CD4-positive, alpha-beta memory T cell (primary cell): ENCODE results near the gene CEP63. TPM values are rescaled to one million over a fixed set of nuclear protein-coding genes. Genes with fewer than 3 reads are reported as not detected.
A peak's percentile ranks its signal among the peaks of the same experiment; 100 is the strongest.

Source experiments
- CTCF ChIA-PET: fragments of 350-600 bp; sonication (Branson Sonifier 250); formaldehyde crosslinking; loops from one replicate; lab custom pipeline; 2021; ENCODE audit warnings: inconsistent platforms; ENCODE audit not compliant: partially characterized antibody; lab: Charles Lee
- POLR2A ChIA-PET: fragments of 350-600 bp; sonication (Branson Sonifier 250); formaldehyde crosslinking; loops from one replicate; lab custom pipeline; 2021; ENCODE audit not compliant: partially characterized antibody; lab: Charles Lee
- DNase-seq, 5 donors: peaks; one replicate each; pipeline versions ENCODE4 v3.0.0 to v3.0.0-alpha.2; 2020 to 2022; ENCODE audit warnings: mixed read lengths in 1 of 5
- H3K27ac ChIP-seq: one replicate; pipeline ENCODE4 v1.7.0; 2013; ENCODE audit warnings: low read depth, low read length
- H3K27me3 ChIP-seq: 2 replicates; pipeline ENCODE4 v1.7.0; 2013; ENCODE audit warnings: mild to moderate bottlenecking, low read length, moderate library complexity; ENCODE audit not compliant: insufficient read depth
- H3K36me3 ChIP-seq: 2 replicates; pipeline ENCODE4 v1.7.0; 2013; ENCODE audit warnings: mild to moderate bottlenecking, low read length, moderate library complexity; ENCODE audit not compliant: insufficient read depth
- H3K4me1 ChIP-seq: 2 replicates; pipeline ENCODE4 v1.7.0; 2013; ENCODE audit warnings: mild to moderate bottlenecking, low read length, moderate library complexity; ENCODE audit not compliant: insufficient read depth
- H3K4me3 ChIP-seq, 2 donors: one replicate each; pipeline ENCODE4 v1.7.0; 2013; ENCODE audit warnings: low read length in 2 of 2, mild to moderate bottlenecking in 1 of 2
- H3K9me3 ChIP-seq, 2 donors: one replicate each; pipeline ENCODE4 v1.7.0; 2013; ENCODE audit warnings: low read length in 2 of 2, control low read depth in 1 of 2; ENCODE audit not compliant: control insufficient read depth in 1 of 2
- H3K27ac Mint-ChIP-seq, 7 donors: one replicate each; pipeline ENCODE4 v1.8.0; 2020 to 2021; ENCODE audit warnings: mixed read lengths in 7 of 7, mild to moderate bottlenecking in 6 of 7, inconsistent platforms in 3 of 7, moderate library complexity in 3 of 7
- H3K27me3 Mint-ChIP-seq, 2 donors: one replicate each; pipeline ENCODE4 v1.8.0; 2020 to 2021; ENCODE audit warnings: mixed read lengths in 2 of 2
- H3K36me3 Mint-ChIP-seq, 2 donors: one replicate each; pipeline ENCODE4 v1.8.0; 2020 to 2021; ENCODE audit warnings: mixed read lengths in 2 of 2, inconsistent platforms in 1 of 2, mild to moderate bottlenecking in 1 of 2
- H3K4me1 Mint-ChIP-seq, 4 donors: one replicate each; pipeline ENCODE4 v1.8.0; 2020 to 2021; ENCODE audit warnings: mixed read lengths in 4 of 4, mild to moderate bottlenecking in 1 of 4
- H3K4me3 Mint-ChIP-seq, 8 donors: one replicate each; pipeline ENCODE4 v1.8.0; 2020 to 2021; ENCODE audit warnings: mixed read lengths in 8 of 8, mild to moderate bottlenecking in 7 of 8, moderate library complexity in 6 of 8, inconsistent platforms in 3 of 8
- H3K9me3 Mint-ChIP-seq, 8 donors: one replicate each; pipeline ENCODE4 v1.8.0; 2020 to 2021; ENCODE audit warnings: mixed read lengths in 8 of 8, mild to moderate bottlenecking in 5 of 8, inconsistent platforms in 3 of 8, moderate library complexity in 1 of 8
- intact Hi-C: fragments of 100-400 bp; cut with micrococcal nuclease; formaldehyde crosslinking; loops from one replicate; pipeline ENCODE4 v1.15.1; 2023
- polyA plus RNA-seq, 2 donors: library from polyadenylated mRNA; unstranded; fragments of 300-500 nt; fragmentation: Illumina TruSeq; gene quantifications; one replicate each; pipeline ENCODE4 v1.2.3, GENCODE V29; 2021
- total RNA-seq, 2 experiments: library from RNA; stranded (reverse); gene quantifications; one replicate each; pipeline ENCODE4 v1.2.3, GENCODE V29; 2021

The CEP63 gene
- total and polyA plus RNA-seq, 4 experiments from 2014 or later: 12.8 to 40.1 (median 25.6) TPM

DNA sequence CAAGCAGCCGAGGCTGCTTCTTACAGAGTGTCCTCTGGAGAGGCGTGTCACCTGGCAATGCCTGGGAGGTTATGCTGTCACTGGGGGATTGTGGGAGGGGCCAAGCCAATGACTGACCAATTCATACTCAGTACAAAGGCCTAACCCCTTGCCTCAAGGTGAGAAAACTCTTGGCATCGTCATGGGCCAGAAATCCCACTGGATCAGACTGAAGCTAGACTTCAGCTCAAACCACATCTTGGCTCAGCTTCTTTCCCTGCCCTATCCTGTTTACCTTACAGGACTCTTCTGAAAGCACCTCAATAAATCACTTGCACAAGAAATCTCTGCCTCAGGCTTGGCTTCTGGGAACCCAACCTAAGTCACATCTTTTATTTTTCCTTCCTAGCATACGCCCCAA is 9.6 kb upstream of the CEP63 start:
- POLR2A ChIA-PET: interaction anchor here (5.0 kb wide), 1 partner anchor 9 kb away, joined by 31 read pairs; the partner anchor contains the start of genes ANAPC13 and CEP63
- H3K9me3 Mint-ChIP-seq: no peaks in the 10 kb centered on the region
- Histone ChIP-seq H3K27me3 (no peaks in the 10 kb centered on the region), H3K9me3 (no peaks in the 10 kb centered on the region), H3K36me3 (peaks cover 34% of the 10 kb centered on the region), H3K4me1 (no peaks in the 10 kb centered on the region), H3K27ac (no peak overlapping the region), H3K4me3 (no peak overlapping the region)
- intact Hi-C loops: loop anchor here (10.0 kb wide), 1 partner anchor 112 kb away; no protein-coding TSS in a partner anchor
- peak overlapping the region in 1 of 7 donors; percentile 23 for H3K27ac Mint-ChIP-seq
- no peaks in the 10 kb centered on the region for H3K27me3 Mint-ChIP-seq
- no peak for DNase-seq
- peaks cover 0 to 7% (median 4%) of the 10 kb centered on the region in 4 donors for H3K4me1 Mint-ChIP-seq
- H3K36me3 Mint-ChIP-seq: peaks cover 27 to 51% of the 10 kb centered on the region in 2 donors
- H3K4me3 Mint-ChIP-seq: no peak overlapping the region
- CTCF ChIA-PET: interaction anchor here (1.0 to 8.7 kb wide), 12 partner anchors 9 to 277 kb away, joined by 3 to 132 read pairs (median 7); partner anchors contain the start of genes ANAPC13, CEP63 and RYK

DNA sequence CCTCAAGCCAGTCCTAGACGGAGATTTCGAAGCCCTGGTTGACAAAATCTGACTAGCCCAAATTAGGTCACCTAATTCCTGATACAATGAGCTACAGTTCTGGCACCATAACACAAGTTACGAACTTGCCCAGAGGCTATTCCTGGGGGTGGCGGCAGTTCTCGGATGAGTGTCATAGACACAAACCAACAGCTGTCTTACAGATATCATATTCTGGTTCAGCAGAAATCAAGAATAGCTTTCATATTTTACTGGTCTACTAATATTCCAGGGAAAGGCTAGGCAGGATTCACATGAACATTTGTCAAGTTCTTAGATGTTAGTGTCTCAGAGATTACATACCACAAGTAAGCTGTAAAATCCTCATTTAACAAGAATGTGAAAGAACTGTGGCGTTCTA is 8.9 kb upstream of the CEP63 start:
- intact Hi-C loops: loop anchor here (10.0 kb wide), 1 partner anchor 112 kb away; no protein-coding TSS in a partner anchor
- Histone ChIP-seq H3K9me3 (no peaks in the 10 kb centered on the region), H3K4me3 (no peak overlapping the region), H3K36me3 (peaks cover 40% of the 10 kb centered on the region), H3K27me3 (no peaks in the 10 kb centered on the region), H3K27ac (no peak overlapping the region), H3K4me1 (no peaks in the 10 kb centered on the region)
- Mint-ChIP-seq H3K27ac (peak overlapping the region in 1 of 7 donors; percentile 22), H3K27me3 (no peaks in the 10 kb centered on the region), H3K36me3 (peaks cover 32 to 56% of the 10 kb centered on the region in 2 donors), H3K4me3 (no peak overlapping the region), H3K4me1 (peaks cover 0 to 7% (median 4%) of the 10 kb centered on the region in 4 donors), H3K9me3 (no peaks in the 10 kb centered on the region)
- CTCF ChIA-PET: interaction anchor here (1.1 to 8.7 kb wide), 11 partner anchors 8 to 278 kb away, joined by 3 to 132 read pairs (median 8); partner anchors contain the start of genes ANAPC13 and CEP63
- no peak for DNase-seq
- POLR2A ChIA-PET: interaction anchor here (5.0 kb wide), 1 partner anchor 9 kb away, joined by 31 read pairs; the partner anchor contains the start of genes ANAPC13 and CEP63

DNA sequence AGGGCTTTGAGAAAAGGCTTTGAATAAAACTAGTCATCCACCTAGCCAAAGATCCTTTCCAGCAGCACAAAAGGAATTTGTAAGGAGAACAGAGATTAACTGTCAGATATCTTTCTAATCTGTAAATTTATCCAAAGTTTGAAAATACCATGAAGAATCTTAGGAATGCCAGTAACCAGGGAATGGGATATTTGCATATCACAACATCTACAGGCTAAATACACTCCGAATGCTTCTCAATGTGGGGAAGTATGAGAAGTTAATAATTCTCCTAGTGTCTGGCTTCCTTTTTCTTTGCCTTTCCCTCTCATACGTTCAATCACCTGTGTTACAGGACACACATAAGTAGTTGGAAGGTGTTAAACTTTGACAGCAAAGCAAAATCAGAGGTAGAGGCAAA is 7.9 kb upstream of the CEP63 start:
- POLR2A ChIA-PET: no interaction called here
- H3K9me3 ChIP-seq: no peaks in the 10 kb centered on the region
- no peak overlapping the region for H3K27ac ChIP-seq
- no peaks in the 10 kb centered on the region for H3K27me3 ChIP-seq
- H3K27me3 Mint-ChIP-seq: no peaks in the 10 kb centered on the region
- intact Hi-C loops: loop anchor here (10.0 kb wide), 1 partner anchor 113 kb away; no protein-coding TSS in a partner anchor
- H3K36me3 Mint-ChIP-seq: peaks cover 39 to 63% of the 10 kb centered on the region in 2 donors
- no peak for DNase-seq
- H3K36me3 ChIP-seq: peaks cover 47% of the 10 kb centered on the region
- CTCF ChIA-PET: interaction anchor here (1.0 to 8.7 kb wide), 10 partner anchors 7 to 266 kb away, joined by 3 to 132 read pairs (median 7); partner anchors contain the start of genes ANAPC13 and CEP63
- H3K4me1 ChIP-seq: no peaks in the 10 kb centered on the region
- peaks cover 6 to 10% (median 8%) of the 10 kb centered on the region in 4 donors for H3K4me1 Mint-ChIP-seq
- no peak overlapping the region for H3K4me3 ChIP-seq
- no peaks in the 10 kb centered on the region for H3K9me3 Mint-ChIP-seq
- no peak overlapping the region for H3K27ac Mint-ChIP-seq
- no peak overlapping the region for H3K4me3 Mint-ChIP-seq

DNA sequence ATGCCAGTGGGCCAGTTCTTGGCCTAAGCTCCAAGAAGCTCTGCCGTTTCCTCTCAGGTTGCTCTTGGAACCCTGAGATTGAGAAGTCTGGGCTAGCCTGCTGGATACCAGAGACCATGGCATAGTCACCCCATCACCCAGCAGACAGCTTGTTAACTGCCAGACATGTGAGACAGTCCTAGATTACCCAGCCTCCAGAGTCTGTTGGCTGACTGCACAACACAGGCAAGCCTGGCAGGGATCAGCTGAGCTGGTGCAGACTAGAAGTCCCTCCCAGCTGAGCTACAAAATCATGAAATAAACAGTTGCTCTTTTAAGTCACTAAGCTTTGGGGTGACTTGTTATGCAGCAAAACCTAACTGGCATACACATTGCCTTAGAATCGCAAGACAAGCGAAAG is 5.3 kb upstream of the CEP63 start:
- no peak for DNase-seq
- Histone ChIP-seq H3K4me1 (peaks cover 20% of the 10 kb centered on the region), H3K4me3 (no peak overlapping the region), H3K36me3 (peaks cover 47% of the 10 kb centered on the region), H3K27me3 (no peaks in the 10 kb centered on the region), H3K27ac (no peak overlapping the region), H3K9me3 (no peaks in the 10 kb centered on the region)
- Mint-ChIP-seq H3K27ac (no peak overlapping the region), H3K9me3 (peaks cover 0 to 6% (median 0%) of the 10 kb centered on the region in 8 donors), H3K27me3 (no peaks in the 10 kb centered on the region), H3K4me1 (peaks cover 15 to 31% (median 23%) of the 10 kb centered on the region in 4 donors), H3K4me3 (no peak overlapping the region), H3K36me3 (peaks cover 36 to 74% of the 10 kb centered on the region in 2 donors)
- POLR2A ChIA-PET: no interaction called here
- intact Hi-C loops: loop anchor here (10.0 kb wide), 1 partner anchor 1816 kb away; the partner anchor contains the start of gene UBA5
- CTCF ChIA-PET: interaction anchor here (1.0 to 1.5 kb wide), 5 partner anchors 8 to 267 kb away, joined by 3 to 9 read pairs (median 4); no protein-coding TSS in a partner anchor

DNA sequence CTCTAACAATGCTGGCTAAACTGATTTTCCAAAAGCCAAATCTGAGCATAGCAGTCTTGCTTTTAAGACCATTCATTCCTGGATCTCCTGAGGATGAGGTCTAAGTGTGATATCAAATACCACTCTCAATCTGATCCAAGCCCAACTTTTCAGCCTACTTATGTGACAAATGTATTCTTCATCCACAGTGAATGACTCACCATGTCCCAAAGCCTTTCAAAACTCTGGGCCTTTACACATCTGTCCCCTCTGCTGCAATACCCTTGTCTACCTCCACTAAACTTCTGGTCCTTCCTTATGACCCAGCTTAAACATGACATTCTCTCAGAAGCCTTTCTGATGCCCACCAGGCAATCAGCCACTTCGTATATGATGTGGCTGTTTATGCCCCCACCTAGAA is 4.7 kb upstream of the CEP63 start:
- Histone ChIP-seq H3K27ac (no peak overlapping the region), H3K4me1 (peaks cover 20% of the 10 kb centered on the region), H3K4me3 (no peak overlapping the region), H3K9me3 (no peaks in the 10 kb centered on the region), H3K36me3 (peaks cover 47% of the 10 kb centered on the region), H3K27me3 (no peaks in the 10 kb centered on the region)
- DNase-seq: no peak
- Mint-ChIP-seq H3K4me1 (peaks cover 15 to 36% (median 23%) of the 10 kb centered on the region in 4 donors), H3K27ac (peak overlapping the region in 3 of 7 donors; percentile 4 to 53 (median 51)), H3K9me3 (peaks cover 0 to 7% (median 0%) of the 10 kb centered on the region in 8 donors), H3K4me3 (no peak overlapping the region), H3K36me3 (peaks cover 36 to 77% of the 10 kb centered on the region in 2 donors), H3K27me3 (no peaks in the 10 kb centered on the region)
- CTCF ChIA-PET: interaction anchor here (1.2 to 3.1 kb wide), 4 partner anchors 8 to 268 kb away, joined by 3 to 12 read pairs (median 6); no protein-coding TSS in a partner anchor
- POLR2A ChIA-PET: no interaction called here
- intact Hi-C loops: loop anchor here (10.0 kb wide), 1 partner anchor 1816 kb away; the partner anchor contains the start of gene UBA5

DNA sequence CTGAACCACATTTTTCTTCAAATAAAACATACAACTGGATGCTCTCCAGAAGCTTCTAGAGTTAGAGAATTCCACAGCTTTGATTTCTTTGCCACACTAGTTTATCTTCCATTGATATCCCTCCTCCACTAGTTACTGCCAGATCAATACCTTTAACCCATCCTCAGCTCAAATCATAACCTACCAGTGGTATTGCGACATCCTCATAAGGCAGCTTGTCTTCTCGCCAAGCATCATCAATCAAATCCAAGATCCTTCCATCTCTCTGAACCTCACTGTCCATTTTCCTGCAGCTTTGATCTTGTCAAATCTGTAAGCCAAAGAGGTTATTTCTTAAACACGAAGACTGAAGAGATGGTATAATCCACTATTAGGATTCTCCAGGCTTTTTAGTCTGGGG is 3.2 kb upstream of the CEP63 start:
- peak overlapping the region in 4 of 7 donors; percentile 1 to 75 (median 5) for H3K27ac Mint-ChIP-seq
- H3K27ac ChIP-seq: no peak overlapping the region
- no peaks in the 10 kb centered on the region for H3K9me3 ChIP-seq
- peaks cover 26 to 66% of the 10 kb centered on the region in 2 donors for H3K36me3 Mint-ChIP-seq
- no peak overlapping the region for H3K4me3 ChIP-seq
- no peaks in the 10 kb centered on the region for H3K27me3 ChIP-seq
- DNase-seq: no peak
- no peaks in the 10 kb centered on the region for H3K27me3 Mint-ChIP-seq
- CTCF ChIA-PET: interaction anchor here (0.9 to 6.3 kb wide), 10 partner anchors 7 to 270 kb away, joined by 3 to 79 read pairs (median 4); partner anchors contain the start of gene RYK
- H3K4me3 Mint-ChIP-seq: peak overlapping the region in 4 of 8 donors; percentile 6 to 17 (median 12)
- H3K36me3 ChIP-seq: peaks cover 37% of the 10 kb centered on the region
- intact Hi-C loops: loop anchor here (10.0 kb wide), 1 partner anchor 1818 kb away; the partner anchor contains the start of gene UBA5
- H3K9me3 Mint-ChIP-seq: peaks cover 0 to 7% (median 0%) of the 10 kb centered on the region in 8 donors
- H3K4me1 Mint-ChIP-seq: peaks cover 25 to 49% (median 34%) of the 10 kb centered on the region in 4 donors
- H3K4me1 ChIP-seq: peaks cover 27% of the 10 kb centered on the region
- POLR2A ChIA-PET: interaction anchor here (1.7 kb wide), 1 partner anchor 232 kb away, joined by 6 read pairs; the partner anchor contains the start of gene RYK
